Smooth muscle cell (in vitro differentiated cells): ENCODE measurements around the gene CRTC1. TPM values are rescaled to one million over a fixed set of nuclear protein-coding genes. Genes with fewer than 3 reads are reported as not detected.

Experiments
- DNase-seq: peaks from one replicate; lab custom pipeline; 2025; ENCODE audit not compliant: unreplicated experiment; lab: John Stamatoyannopoulos, UW
- H2AFZ ChIP-seq: fragments of 200-600 bp; sonication (generic); 2 replicates; pipeline ENCODE4 v1.6.0; 2016; ENCODE audit warnings: antibody characterized with exemption, low read depth, mild to moderate bottlenecking
- H3F3A ChIP-seq: fragments of 200-600 bp; sonication (generic); 2 replicates; pipeline ENCODE4 v1.6.0; 2017; ENCODE audit warnings: antibody characterized with exemption, low read depth
- H3K27ac ChIP-seq: fragments of 200-600 bp; sonication (generic); 2 replicates; pipeline ENCODE4 v1.5.1; 2016; ENCODE audit warnings: low read depth, mild to moderate bottlenecking
- H3K27me3 ChIP-seq: fragments of 200-600 bp; sonication (generic); 2 replicates; pipeline ENCODE4 v1.6.1; 2016; ENCODE audit warnings: low read depth, mild to moderate bottlenecking
- H3K36me3 ChIP-seq: fragments of 200-600 bp; sonication (generic); 2 replicates; pipeline ENCODE4 v1.5.1; 2016; ENCODE audit warnings: low read depth
- H3K4me1 ChIP-seq: fragments of 200-600 bp; sonication (generic); 2 replicates; pipeline ENCODE4 v1.5.1; 2016; ENCODE audit warnings: low read depth
- H3K4me2 ChIP-seq: fragments of 200-600 bp; sonication (generic); 2 replicates; pipeline ENCODE4 v1.6.0; 2016; ENCODE audit warnings: mild to moderate bottlenecking
- H3K4me3 ChIP-seq: fragments of 200-600 bp; sonication (generic); 2 replicates; pipeline ENCODE4 v1.5.1; 2016; ENCODE audit warnings: mild to moderate bottlenecking
- H3K79me2 ChIP-seq: fragments of 200-600 bp; sonication (generic); 2 replicates; pipeline ENCODE4 v1.6.0; 2016; ENCODE audit warnings: low read depth, mild to moderate bottlenecking
- H3K9ac ChIP-seq: fragments of 200-600 bp; sonication (generic); 2 replicates; pipeline ENCODE4 v1.6.0; 2016; ENCODE audit warnings: low read depth
- H3K9me3 ChIP-seq: fragments of 200-600 bp; sonication (generic); replicated peaks from 2 replicates; pipeline ENCODE4 v1.5.1; 2016; ENCODE audit warnings: low read depth
- H4K20me1 ChIP-seq: fragments of 200-600 bp; sonication (generic); 2 replicates; pipeline ENCODE4 v1.6.0; 2016; ENCODE audit warnings: low read depth
- WGBS: methylation state at CpG from one replicate; pipeline ENCODE4 v1.1.7; 2016; ENCODE audit warnings: low lambda C conversion rate; 5-methylcytosine and 5-hydroxymethylcytosine counted together
- polyA plus RNA-seq: library from polyadenylated mRNA; unstranded; fragments of >200 nt; fragmentation: Nextera tagmentation; extraction: Ambion mirVana; gene quantifications from 2 replicates; pipeline ENCODE4 v1.2.1, GENCODE V29; 2016
- total RNA-seq: library from RNA; depleted of rRNA; stranded (reverse); fragments of >200 nt; gene quantifications from 2 replicates; pipeline ENCODE4 v1.2.3, GENCODE V29; 2014
- TF ChIP-seq, protein P1 (sequence below): fragments of 200-600 bp; sonication (generic); IDR thresholded peaks from 2 replicates; pipeline ENCODE4 v1.5.1; 2017; ENCODE audit warnings: borderline replicate concordance, mild to moderate bottlenecking, antibody characterized with exemption; ENCODE audit not compliant: insufficient read depth, poor library complexity, severe bottlenecking

Gene CRTC1
- total and polyA plus RNA-seq, 2 experiments from 2014 or later = 1.6 to 3.1 TPM

DNA sequence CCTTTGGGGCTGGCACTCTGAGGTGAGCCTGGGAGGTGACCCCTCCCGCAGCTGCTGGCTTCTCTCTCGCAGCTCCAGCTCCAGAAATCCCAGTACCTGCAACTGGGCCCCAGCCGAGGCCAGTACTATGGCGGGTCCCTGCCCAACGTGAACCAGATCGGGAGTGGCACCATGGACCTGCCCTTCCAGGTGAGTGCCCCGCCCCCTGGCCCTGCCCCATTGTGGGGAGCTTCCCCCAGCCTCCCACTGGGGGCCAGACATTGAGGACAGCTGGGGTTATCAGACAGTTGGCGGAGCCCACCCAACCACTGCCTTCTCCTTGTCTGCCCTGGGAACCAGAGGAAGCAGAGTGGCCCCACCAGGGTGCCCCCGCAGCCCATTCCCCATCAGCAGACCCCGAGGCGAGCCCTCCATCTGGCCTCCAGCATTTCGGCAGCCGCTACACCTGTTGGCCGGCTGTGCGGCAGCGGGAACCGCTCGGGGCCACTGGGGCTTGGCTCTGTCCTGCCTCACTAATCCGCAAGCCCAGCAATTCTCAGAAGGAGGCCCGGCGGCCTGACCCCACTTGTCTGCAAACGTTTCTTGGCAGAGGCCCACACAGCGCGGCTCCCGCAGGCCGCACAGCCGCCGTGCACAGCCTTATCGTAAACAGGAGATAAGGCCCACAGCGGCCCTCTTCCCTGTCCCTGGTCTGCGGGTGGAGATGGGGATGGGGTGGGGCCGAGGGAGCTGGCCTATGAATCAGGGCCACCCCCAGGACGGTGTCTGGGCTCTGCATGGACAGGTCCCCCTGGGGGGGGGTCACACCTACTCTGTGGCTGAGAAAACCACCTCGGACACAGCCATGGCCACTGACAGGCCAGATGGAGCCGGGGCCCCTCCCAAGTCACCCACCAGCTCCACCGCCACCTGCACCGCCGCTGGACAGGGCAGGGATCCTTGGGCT lies 59.6 kb downstream of the CRTC1 start:
- TF ChIP-seq, protein P1, sequence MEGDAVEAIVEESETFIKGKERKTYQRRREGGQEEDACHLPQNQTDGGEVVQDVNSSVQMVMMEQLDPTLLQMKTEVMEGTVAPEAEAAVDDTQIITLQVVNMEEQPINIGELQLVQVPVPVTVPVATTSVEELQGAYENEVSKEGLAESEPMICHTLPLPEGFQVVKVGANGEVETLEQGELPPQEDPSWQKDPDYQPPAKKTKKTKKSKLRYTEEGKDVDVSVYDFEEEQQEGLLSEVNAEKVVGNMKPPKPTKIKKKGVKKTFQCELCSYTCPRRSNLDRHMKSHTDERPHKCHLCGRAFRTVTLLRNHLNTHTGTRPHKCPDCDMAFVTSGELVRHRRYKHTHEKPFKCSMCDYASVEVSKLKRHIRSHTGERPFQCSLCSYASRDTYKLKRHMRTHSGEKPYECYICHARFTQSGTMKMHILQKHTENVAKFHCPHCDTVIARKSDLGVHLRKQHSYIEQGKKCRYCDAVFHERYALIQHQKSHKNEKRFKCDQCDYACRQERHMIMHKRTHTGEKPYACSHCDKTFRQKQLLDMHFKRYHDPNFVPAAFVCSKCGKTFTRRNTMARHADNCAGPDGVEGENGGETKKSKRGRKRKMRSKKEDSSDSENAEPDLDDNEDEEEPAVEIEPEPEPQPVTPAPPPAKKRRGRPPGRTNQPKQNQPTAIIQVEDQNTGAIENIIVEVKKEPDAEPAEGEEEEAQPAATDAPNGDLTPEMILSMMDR = no peak
- H3K36me3 ChIP-seq = no peaks in the 10 kb centered on the region
- H4K20me1 ChIP-seq = peaks cover 77% of the 10 kb centered on the region
- no peaks in the 10 kb centered on the region for H3K27me3 ChIP-seq
- H3K4me2 ChIP-seq = peak overlapping the region; percentile 36
- peaks cover 3% of the 10 kb centered on the region for H3F3A ChIP-seq
- DNase-seq = peak; percentile 8
- H3K27ac ChIP-seq = no peak overlapping the region
- no peak overlapping the region for H3K9ac ChIP-seq
- H3K9me3 ChIP-seq = no peaks in the 10 kb centered on the region
- WGBS = 50% methylated on average over 35 of the region's 38 CpGs
- H3K79me2 ChIP-seq = no peaks in the 10 kb centered on the region
- no peaks in the 10 kb centered on the region for H3K4me1 ChIP-seq
- no peak overlapping the region for H2AFZ ChIP-seq
- H3K4me3 ChIP-seq = no peak overlapping the region

DNA sequence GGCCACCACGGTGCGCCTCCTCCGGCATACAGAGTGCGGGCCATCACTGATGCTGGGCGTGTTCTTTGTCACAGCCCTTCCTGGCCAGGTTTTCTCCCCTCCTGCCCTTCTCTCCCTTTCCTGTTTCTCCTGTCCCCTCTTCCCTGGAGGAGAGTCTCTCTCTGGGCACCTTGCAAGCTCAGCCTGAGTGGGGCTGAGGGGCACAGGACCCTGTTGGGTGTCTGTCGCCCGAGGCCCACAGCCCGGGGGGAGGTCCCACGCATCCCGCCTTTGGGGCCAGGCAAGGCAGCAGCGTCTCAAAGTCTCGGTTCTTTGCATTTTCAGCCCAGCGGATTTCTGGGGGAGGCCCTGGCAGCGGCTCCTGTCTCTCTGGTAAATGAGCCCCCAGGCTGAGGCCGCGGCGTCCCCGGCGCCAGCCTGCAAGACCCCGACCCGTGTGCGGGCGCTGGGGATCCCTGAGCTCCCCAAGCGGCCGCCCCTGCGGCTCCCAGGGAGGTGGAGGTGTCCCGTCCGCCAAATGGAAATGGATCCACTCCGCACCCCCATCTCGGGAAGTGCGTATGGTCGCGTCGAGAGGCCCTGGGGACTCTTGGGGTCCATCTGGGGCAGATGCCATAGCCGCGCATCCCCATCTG lies 60.4 kb downstream of the CRTC1 start:
- 95% methylated on average over 36 of the region's 36 CpGs for WGBS
- no peaks in the 10 kb centered on the region for H3K79me2 ChIP-seq
- peaks cover 69% of the 10 kb centered on the region for H4K20me1 ChIP-seq

DNA sequence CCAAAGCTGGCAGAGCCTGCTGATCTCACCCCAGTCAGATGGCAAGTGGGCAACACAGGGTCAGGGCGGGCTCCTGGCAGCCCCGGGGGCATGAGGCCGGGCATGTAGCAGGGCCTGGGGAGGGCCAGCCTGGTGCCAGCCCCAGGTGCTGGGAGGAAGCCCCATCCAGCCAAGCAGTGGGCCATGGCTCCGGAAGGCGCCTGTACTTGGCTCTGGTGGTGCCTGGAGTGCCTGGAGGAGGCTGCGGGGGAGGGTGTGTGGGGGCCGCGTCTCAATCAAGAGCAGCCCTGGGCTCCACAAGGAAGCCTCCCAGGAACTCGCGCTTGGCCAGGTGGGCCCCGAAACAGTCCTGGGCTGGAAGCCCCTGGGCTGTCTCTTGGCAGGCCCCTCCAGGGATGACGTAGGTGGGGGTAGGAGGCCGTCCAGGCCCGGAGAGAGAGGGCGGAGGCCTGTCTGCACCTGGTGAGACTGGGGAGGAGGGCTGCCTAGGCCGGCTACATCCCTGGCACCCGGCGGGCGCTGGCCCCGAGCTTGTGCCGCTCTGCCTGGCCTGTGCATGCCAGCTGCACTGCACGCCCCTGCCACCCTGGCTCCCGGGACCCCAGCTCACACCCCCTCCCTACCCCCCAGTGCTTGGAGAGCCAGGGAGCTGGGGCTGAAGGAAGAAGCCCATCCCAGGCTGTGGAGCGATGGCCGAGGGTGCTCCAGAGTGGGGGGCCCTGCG lies 61.7 kb downstream of the CRTC1 start:
- peaks cover 3% of the 10 kb centered on the region for H3F3A ChIP-seq
- 98% methylated on average over 13 of the region's 26 CpGs for WGBS
- no peak overlapping the region for H3K27ac ChIP-seq
- no peaks in the 10 kb centered on the region for H3K79me2 ChIP-seq
- H3K4me1 ChIP-seq = peaks cover 5% of the 10 kb centered on the region
- no peak for DNase-seq
- no peaks in the 10 kb centered on the region for H3K27me3 ChIP-seq
- TF ChIP-seq, protein P1 = no peak
- H3K4me3 ChIP-seq = no peak overlapping the region
- H3K36me3 ChIP-seq = no peaks in the 10 kb centered on the region
- H2AFZ ChIP-seq = no peak overlapping the region
- peaks cover 56% of the 10 kb centered on the region for H4K20me1 ChIP-seq
- no peak overlapping the region for H3K9ac ChIP-seq
- H3K9me3 ChIP-seq = no peaks in the 10 kb centered on the region
- no peak overlapping the region for H3K4me2 ChIP-seq

More for the DNA sequence above, 60.4 kb downstream of the CRTC1 start:
- Histone ChIP-seq H3K27ac (no peak overlapping the region), H3K9ac (no peak overlapping the region), H3K4me2 (no peak overlapping the region), H3K4me1 (no peaks in the 10 kb centered on the region), H3K27me3 (no peaks in the 10 kb centered on the region), H3K9me3 (no peaks in the 10 kb centered on the region), H3F3A (peaks cover 3% of the 10 kb centered on the region), H3K36me3 (no peaks in the 10 kb centered on the region), H2AFZ (no peak overlapping the region), H3K4me3 (no peak overlapping the region)
- TF ChIP-seq, protein P1 = no peak
- DNase-seq = no peak
